ENCODE data around the gene FBXL14. TPM values are rescaled to one million over a fixed set of nuclear protein-coding genes. Genes with fewer than 3 reads are reported as not detected.

The FBXL14 gene
- total RNA-seq, 1 donor from 2014 or later, result 15.4 TPM

DNA sequence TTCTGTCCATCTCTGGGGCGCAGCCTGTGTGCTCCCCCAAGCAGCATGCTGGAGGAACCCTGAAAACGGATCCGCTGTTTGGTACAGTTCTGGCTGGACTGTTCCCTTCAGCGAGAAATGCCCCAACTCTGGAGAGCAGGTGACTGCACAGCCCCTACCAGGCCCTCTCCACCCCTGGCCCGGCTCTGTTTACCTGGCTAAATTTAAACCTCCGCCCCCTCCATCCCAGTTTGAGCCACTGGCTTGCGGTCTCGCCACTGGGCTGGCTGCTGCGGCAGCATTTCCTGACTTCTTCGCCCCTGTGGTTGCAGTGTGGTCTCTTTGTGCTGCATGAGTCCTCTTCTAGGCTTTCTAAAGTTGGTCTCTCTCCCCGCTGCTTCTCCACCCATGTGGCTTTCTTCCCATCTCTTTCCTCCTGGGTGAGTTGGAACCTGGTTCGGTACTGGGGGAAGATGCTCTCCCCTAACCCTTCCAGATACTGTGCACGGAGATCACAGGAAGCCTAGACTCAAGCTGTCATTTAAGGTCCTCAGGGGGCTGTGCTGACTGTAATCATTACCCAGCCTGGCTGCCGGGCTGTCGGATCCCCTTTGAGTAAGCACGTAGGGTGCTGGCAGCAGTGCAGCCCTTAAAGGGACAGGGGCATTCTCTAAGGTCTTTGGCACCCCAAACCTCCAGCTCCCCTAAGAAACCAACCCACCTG is 60.6 kb downstream of the FBXL14 start:
- DNase-seq (ENCODE audit: low read depth, low spot score), result no peak

DNA sequence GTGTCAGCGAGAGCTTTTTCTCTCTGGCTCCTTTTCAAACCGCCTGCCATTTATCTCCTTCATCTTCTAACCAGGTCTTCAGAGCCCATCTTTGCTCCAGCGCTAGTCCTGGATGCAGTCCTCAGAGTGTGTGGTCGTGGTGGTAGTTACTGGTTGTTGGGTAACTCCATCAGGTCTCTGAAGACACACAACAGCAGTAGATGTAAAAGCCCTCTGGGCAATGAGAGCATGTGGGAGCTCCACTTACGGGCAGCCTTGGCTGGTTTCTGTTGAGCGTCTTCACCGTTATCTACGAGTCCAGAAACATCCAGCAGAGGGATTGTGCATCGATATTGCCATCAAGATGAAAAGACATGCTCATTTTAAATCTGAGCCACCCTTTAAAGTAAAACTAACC is 61.2 kb downstream of the FBXL14 start:
- DNase-seq (ENCODE audit: low read depth, low spot score), result no peak

DNA sequence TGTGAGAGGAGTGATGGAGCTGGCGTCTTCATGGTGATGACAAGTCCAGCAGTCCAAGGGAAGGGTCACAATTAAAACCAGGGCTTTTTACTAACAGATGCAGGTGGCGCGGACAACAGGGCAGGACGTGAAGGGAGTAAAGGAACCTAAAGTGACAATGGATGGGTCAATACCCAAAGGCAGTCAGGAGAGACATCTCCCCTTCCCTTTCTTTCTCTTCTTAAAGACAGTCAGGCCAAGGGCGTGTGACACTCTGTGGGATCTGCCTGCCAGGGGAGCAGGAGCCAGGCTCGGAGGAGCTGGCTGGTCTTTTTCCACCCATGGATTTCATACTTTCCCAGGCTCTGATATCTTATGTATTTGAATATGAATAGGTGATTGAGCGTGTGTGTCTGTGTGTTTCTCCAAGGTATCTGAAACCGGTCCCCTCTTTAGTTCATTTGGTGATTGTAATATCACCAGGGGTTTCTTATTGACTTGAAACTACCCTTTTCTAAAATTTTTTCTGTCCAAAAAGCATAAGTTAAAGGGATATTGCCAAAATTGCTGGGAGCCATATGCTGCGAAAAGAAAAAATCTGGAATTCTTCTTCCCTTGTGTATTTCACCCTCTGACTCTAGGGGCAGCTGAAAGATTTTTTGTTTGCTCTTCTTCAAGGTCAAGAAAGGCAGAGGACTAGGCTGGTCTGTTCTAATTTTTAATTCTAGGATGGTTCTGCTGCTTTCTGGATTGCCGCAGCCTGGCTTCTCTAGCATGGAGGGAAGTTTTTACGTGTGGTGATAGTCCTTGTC is 61.8 kb downstream of the FBXL14 start:
- no peak for DNase-seq (ENCODE audit: low read depth, low spot score)

DNA sequence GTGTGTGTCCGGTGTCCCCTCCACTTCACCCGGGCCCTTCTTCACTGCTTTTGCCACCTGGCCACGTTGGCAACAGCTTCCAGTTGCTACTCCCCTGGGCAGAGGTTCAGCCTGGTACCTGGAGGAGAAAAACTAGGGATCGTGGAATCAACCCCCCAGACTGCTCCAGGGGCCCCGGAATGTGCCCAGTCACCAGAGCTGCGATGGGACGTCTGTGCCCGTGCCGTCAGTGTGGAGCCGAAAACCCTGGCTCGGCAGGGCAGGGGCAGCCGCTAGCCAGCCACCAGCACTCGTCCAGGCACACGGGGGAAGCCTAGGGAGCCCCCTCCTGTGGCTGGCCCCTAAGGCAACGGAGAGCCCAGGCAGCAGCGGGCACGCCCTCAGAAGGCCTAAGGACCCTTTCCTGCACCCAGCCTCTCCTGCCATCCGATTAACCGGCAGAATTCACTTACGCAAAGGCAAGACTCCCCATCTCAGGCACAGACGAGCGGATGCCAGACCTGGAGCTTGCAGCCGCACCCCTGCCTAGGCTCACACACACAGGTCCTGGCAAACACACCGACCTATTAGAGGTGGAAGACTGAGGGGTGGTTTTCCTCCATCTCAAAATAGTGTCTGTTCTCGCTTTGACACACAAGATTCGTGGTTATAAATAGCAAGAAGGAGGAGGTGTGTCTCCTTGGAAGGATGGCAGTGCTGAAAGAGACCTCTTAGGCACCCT is 62.6 kb downstream of the FBXL14 start:
- DNase-seq (ENCODE audit: low read depth, low spot score), result no peak

DNA sequence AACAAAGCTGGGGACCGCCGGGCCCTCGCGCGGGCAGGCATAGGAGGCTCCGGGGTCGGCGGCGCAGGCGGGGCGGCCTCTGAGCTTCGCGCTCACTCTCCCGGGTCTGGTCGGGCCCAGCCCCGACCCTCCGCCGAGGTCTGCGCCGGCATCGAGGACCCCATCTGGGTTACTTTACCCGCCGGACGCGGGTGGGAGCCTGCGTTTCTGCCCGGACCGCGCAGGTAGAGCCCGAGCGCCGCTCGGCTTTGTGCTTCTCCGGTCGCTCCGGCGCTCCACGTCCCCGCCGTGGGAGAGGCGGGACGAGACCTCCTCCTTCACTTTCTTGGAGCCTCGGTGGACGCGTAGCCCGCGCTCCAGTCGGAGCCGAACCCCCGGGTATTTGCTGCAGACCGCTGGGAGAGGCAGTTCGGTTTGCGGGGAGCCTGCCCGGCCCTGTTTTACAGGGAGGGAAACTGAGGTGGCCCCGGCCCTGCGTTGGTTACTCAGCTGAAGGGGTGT is 63.2 kb downstream of the FBXL14 start:
- no peak for DNase-seq (ENCODE audit: low read depth, low spot score)

DNA sequence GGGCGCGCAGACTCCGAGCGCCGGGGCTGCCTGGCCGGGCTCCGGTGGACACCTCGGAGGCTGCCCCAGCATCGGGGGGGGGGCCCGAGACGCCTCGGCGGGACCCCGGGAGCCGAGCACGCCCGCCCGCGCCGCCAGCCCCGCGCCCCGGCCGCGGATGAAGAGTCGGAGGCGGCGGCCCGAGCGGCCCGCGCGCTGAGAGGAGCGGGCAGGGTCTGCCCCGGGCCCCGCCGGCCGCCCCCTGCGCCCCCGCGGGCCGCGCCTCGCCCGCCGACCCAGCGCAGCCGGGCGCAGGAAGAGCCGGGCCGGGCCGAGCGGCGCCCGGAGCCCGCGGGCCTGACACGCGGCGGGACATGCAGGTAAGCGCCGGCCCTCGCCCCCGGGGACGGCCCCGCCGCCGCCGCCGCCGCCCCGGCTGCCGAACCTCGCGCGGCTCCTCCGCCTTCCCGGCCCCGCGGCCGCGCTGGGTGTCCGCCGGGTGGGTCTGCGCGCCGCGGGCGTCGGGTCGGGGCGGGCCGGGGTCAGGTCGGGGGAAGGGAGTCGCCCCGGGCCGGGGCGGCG is 63.7 kb downstream of the FBXL14 start:
- no peak for DNase-seq (ENCODE audit: low read depth, low spot score)

DNA sequence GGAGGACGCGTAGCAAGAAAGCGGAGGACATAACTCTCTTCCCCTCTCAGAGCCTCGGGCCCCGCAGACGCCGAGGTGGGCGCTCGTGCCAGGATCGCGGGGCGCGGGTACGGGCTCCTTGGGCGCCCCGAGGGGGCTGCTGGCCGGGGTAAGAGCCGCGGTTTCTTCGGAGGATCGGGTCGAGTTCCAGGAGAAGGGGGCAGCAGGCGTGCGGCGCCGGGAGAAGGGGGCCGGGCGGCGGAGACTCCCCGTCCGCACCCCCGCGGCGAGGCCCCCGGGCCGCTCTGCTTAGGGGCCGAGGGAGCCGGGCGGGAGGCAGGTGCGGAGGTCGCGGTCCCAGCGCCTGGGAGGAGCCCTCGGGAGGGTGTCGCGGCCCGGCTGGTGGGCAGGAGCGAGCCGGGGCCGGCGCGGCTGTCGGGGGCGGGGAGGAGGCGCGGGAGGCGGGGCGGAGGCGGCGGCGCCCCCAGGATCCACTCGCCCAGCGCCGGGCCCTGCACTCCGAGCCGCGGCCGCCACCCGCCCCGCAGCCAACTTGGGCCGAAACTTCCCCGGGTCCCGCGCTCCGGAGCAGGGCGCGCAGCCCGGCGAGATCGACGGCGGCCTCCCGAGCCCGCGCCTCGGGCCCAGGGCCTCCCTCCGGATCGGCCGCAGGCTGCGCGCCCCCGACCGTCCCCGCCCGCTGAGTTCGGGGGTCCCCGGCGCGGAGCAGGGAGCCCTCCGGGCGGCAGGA is 64.4 kb downstream of the FBXL14 start:
- no peak for DNase-seq (ENCODE audit: low read depth, low spot score)

DNA sequence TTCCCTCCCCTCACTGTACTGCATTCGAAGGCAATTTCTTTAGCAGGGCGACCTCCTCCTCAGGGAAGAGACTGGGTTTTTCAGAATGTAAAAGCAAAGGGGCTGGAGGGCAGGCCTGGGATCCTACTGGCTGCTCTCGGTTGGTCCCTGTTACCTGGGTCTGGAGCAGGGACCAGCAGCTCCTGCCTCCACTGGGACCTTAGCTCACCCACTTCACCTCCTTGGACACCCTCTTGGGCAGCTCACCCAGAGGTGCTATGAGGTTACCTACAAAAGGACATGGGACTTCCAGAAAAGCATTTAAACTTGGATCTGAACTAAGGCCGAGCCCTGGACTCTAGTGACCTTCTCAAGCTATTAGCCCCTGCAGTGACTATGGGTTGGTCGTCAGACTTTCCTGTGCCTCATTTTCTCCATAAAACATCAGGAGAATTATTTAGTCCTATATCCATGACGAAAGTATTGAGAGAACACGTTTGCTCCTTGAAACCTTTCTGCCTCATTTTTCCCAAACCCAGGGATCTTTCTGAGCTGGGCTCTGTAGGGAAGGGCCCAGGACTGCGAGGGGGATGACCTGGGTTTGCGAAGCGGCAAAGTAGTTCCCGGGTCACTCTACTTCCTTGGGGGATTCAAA is 65.0 kb downstream of the FBXL14 start:
- no peak for DNase-seq (ENCODE audit: low read depth, low spot score)

DNA sequence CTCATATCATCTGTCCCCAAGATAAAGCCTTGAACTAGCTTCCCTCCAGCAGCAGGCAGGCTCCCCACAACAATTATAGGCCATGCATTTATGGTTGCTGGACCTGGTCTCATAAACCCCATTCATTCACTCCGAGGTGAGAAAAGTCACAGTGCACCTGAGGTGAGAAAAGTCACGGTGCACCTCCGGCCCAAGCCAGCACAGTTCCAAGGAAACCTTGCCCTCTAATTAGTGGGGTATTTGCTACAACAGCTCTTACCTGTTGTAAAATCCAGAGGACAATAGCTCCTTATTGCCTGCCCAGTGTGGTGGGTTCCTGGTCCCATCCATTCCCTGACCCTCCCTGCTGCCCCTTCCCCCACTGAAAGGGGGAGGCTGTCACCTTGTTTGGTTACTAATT is 65.6 kb downstream of the FBXL14 start:
- DNase-seq (ENCODE audit: low read depth, low spot score), result no peak

DNA sequence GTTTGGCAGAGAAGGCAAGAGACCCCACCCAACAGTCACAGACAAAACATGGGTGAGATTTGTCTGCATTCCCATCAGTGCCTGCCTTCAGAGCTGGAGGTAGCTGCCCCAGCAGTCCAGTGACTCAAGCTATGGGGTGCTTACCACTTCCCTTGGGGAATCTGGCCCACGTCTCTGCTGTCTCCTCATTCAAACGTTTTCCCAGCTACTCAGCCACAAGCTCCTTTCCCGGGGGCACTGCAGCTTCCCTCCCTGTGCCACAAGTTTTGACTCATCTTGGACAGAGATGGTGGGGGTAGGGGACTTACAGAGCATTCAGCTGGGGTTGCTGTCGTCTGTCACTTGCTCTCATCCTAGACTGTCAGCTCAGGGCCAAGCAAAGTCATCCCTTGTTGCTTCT is 66.6 kb downstream of the FBXL14 start:
- DNase-seq (ENCODE audit: low read depth, low spot score), result no peak

DNA sequence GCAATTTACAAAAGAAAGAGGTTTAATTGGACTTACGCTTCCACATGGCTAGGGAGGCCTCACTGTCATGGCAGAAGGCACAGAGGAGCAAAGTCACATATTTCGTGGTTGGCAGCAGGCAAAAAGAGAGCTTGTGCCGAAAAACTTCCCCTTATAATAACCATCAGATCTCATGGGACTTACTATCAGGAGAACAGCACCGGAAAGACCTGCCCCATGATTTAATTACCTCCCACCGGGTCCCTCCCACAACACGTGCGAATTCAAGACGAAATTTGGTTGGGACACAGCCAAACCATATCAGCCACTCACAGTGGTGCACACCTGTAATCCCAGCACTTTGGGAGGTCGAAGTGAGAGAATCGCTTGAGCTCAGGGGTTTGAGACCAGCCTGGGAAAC is 68.5 kb downstream of the FBXL14 start:
- DNase-seq (ENCODE audit: low read depth, low spot score), result no peak

DNA sequence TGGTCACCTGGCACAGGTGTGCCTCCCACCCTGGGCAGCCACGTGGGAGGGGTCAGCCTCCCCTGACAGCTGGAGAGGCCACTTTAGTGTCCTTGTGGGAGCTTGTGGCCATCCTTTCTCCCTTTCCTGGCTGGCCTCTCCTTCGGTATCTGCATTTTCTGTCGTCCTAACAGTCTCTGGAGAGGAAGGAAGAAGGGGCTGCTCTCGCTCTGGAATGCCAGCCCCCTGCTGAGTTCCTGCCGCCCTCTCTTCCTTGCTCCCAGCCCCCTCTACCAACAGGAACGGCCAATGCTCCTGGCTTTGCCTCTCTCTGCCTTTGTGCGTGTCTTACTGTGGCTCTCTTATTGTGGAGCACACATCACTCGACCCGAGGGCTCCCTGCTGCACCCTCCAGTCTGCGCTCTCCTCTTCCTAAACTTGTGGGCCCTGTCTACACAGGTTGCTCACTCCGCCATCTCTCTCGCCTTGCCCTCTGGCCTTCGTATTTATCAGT is 70.8 kb downstream of the FBXL14 start:
- DNase-seq (ENCODE audit: low read depth, low spot score), result no peak

DNA sequence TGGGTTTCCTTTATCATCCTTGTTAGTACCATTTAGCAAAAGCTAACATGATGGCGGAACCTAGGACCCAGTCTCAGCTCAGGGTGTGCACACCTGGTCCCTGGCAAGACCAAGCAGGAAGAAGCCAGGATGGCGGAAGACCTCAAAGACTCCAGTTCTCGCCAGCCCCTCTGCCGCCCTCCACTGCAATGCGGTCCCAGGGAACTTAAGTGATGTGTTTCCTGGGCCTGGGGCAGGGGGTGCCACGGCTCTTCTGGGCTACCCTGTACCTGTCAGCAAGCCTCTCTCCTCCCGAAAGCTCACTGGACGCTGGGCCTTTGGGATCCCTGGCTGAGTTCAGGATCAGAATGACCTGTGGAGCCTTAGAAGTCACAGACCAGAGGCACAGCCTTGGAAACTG is 71.3 kb downstream of the FBXL14 start:
- DNase-seq (ENCODE audit: low read depth, low spot score), result no peak

DNA sequence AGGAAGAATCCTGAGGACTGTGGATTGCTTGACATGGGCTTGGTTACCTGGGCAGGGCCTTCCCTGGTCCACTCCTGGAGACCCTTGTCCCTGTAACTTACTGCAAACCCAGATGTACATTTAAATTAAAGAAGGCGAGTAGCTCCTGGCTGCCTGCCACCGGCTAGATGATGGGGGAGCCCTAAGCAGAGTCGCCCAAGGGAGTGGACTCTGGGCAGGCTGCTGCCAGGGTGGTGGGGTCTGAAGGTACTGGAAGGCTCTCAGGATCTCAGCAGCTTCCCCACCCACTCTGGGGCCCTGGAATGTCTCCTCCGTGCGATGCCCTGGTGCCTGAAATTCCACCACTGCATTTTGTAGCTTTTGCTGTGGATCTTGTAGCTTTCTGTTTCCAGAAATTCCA is 74.7 kb downstream of the FBXL14 start:
- no peak for DNase-seq (ENCODE audit: low read depth, low spot score)

DNA sequence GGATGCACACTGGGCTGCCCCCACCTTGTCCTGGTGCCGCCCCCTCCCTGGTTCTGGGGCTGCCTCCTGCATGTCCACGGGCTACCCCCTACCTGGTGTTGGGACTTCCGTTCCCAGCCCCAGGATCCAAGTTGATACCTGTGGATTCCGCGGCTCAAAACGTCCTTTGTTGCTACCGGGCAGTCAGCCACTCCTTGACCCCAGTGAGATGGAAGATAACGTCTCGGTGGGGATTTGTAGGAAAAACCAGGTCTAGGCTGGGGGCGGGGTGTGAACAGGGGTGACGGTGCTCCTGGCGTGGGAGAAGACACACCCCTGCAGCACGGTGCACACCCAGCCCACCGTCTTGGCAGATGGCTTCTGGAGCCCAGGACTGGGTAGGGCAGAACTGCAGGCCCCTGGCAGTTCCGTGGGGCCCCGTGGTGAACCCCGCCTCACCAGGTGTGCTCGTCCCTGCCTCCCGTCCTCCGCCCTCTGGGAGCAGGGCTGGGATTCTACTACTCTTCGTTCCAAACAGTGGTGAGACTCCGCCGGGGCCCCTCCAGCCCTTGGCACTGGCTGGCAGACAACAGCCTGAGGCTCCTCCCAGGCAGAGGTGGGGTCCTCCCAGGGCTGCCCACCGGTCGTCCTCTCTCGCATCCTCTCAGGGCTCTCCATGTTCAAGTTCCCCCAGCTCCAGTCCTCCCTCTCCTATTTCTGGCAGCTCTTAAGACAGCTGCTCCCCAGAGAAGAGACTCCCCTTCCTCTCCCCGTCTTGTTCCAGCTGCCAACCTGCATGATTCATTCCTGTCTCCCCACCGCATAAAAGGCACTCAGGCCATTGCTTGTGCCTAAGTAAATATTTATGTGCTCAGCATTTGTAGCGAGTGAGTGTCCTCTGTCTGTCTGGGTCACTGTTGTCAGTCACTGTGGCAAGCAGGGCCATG is 75.5 kb downstream of the FBXL14 start:
- no peak for DNase-seq (ENCODE audit: low read depth, low spot score)

DNA sequence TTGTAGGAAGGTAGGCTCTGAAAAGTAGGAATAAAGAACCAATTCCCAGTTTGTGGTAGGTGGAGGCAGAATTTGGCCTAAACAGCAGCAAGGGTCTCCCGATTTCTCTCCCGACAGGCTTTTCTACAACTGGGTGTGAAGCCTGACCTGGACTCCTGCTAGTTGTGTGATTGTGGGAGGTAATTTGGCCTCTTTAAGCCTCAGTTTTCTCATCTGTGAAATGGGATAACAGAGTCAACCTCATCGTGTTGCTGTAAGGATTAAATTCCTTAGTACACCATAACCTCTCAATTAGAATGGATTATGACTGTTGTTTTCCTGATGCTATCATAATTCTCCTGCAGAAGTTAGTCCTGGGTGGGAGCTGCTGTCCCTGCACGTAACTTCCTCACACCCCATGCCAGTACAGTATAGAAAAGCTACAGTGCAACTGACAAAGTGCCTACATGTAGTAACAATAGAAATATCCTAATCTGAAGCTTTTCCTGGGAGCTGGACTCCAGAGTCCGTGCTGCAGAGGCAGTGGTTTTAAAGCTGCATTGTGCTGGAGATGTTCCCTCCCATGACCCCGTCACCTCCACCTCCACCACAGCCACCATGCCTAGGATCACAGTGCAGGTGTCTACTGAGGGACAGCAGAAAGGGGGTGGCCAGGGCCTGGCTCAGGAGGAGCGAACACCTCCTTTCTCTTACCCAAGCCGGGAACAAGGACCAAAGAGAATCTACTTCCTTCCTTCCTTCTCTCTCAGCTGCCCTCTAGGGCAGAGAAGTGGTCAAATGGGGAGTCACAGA is 76.5 kb downstream of the FBXL14 start:
- no peak for DNase-seq (ENCODE audit: low read depth, low spot score)

DNA sequence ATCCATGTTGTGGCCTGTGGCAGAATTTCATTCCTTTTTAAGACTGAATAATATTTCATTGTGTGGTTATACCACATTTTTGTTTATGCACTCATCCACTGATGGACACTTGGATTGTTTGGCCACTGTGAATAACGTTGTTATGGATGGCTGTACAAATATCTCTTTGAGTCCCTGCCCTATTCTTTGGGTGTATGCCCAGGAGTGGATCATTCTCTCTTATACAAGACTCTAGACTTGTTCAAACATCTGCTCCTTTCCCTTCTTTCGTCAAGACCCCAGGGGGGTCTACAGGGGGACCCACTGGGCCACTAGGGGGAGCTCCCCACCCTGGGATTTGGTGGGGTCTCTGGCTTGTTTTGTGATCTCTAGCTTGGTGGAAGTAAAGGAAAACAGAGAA is 77.4 kb downstream of the FBXL14 start:
- no peak for DNase-seq (ENCODE audit: low read depth, low spot score)

All from pulmonary artery endothelial cell (primary cell).